WTC11 (cell line): Measurements from ENCODE around the gene VTA1. TPM values are rescaled to one million over a fixed set of nuclear protein-coding genes. Genes with fewer than 3 reads are reported as not detected.

ENCODE experiments used
- ATAC-seq: fragments of 200-7000 bp; cut with Tn5 transposase; 2 replicates; pipeline ENCODE4 v1.10.0; 2021; ENCODE audit warnings: mild to moderate bottlenecking, moderate library complexity
- CTCF ChIA-PET: fragments of 300-600 bp; sonication (Branson Sonifier 250); formaldehyde crosslinking; loops from one replicate; lab custom pipeline; 2021; ENCODE audit warnings: antibody characterized with exemption; lab: Charles Lee
- POLR2A ChIA-PET: fragments of 350-600 bp; sonication (Branson Sonifier 250); formaldehyde crosslinking; loops from one replicate; lab custom pipeline; 2021; ENCODE audit warnings: antibody characterized with exemption; lab: Charles Lee
- DNase-seq: peaks from one replicate; pipeline ENCODE4 v3.0.0; 2021; ENCODE audit warnings: low spot score
- H3K27ac Mint-ChIP-seq: 2 replicates; pipeline ENCODE4 v1.8.0; 2021; ENCODE audit warnings: mixed read lengths
- H3K27me3 Mint-ChIP-seq: 2 replicates; pipeline ENCODE4 v1.8.0; 2021; ENCODE audit warnings: low read depth, mild to moderate bottlenecking, moderate library complexity, mixed read lengths
- H3K36me3 Mint-ChIP-seq: 2 replicates; pipeline ENCODE4 v1.8.0; 2021; ENCODE audit warnings: mixed read lengths
- H3K4me1 Mint-ChIP-seq: 2 replicates; pipeline ENCODE4 v1.8.0; 2022; ENCODE audit warnings: mixed read lengths
- H3K4me3 Mint-ChIP-seq: 2 replicates; pipeline ENCODE4 v1.8.0; 2021; ENCODE audit warnings: mild to moderate bottlenecking, moderate library complexity, mixed read lengths
- H3K9me3 Mint-ChIP-seq: 2 replicates; pipeline ENCODE4 v1.8.0; 2021; ENCODE audit warnings: mixed read lengths
- AFF4 ChIP-seq: sonication (generic); formaldehyde crosslinking; IDR thresholded peaks from 2 replicates; pipeline ENCODE4 v1.8.1; 2023; ENCODE audit warnings: mild to moderate bottlenecking, missing genetic modification reagents, borderline replicate concordance
- ATF3 ChIP-seq: sonication (generic); formaldehyde crosslinking; conservative IDR thresholded peaks from 2 replicates; pipeline ENCODE4 v1.8.1; 2022; ENCODE audit warnings: mild to moderate bottlenecking, missing genetic modification reagents
- CDX4 ChIP-seq: fragments of 250-450 bp; sonication (Bioruptor Pico); IDR thresholded peaks from 2 replicates; pipeline ENCODE4 v1.9.0; 2021; ENCODE audit warnings: moderate library complexity, mild to moderate bottlenecking, inconsistent platforms, borderline replicate concordance
- CREM ChIP-seq: sonication (generic); formaldehyde crosslinking; IDR thresholded peaks from 2 replicates; pipeline ENCODE4 v1.8.1; 2022; ENCODE audit warnings: mild to moderate bottlenecking, missing genetic modification reagents, moderate library complexity
- E2F5 ChIP-seq: sonication (generic); formaldehyde crosslinking; IDR thresholded peaks from 2 replicates; pipeline ENCODE4 v1.8.1; 2022; ENCODE audit warnings: mild to moderate bottlenecking, moderate library complexity, missing genetic modification reagents
- ESRRA ChIP-seq: sonication (generic); formaldehyde crosslinking; IDR thresholded peaks from 2 replicates; pipeline ENCODE4 v1.8.1; 2022; ENCODE audit warnings: mild to moderate bottlenecking, missing genetic modification reagents, borderline replicate concordance
- GABPB1 ChIP-seq: sonication (generic); formaldehyde crosslinking; IDR thresholded peaks from 2 replicates; pipeline ENCODE4 v1.8.1; 2023; ENCODE audit warnings: mild to moderate bottlenecking, missing genetic modification reagents
- IRF1 ChIP-seq: sonication (generic); formaldehyde crosslinking; IDR thresholded peaks from 2 replicates; pipeline ENCODE4 v1.8.0; 2023; ENCODE audit warnings: missing genetic modification reagents
- KAT7 ChIP-seq: sonication (generic); formaldehyde crosslinking; IDR thresholded peaks from 2 replicates; pipeline ENCODE4 v1.8.1; 2023; ENCODE audit warnings: missing genetic modification reagents, mild to moderate bottlenecking, borderline replicate concordance
- PRRX2 ChIP-seq: fragments of 250-450 bp; sonication (Bioruptor Pico); IDR thresholded peaks from 2 replicates; pipeline ENCODE4 v1.8.0; 2021; ENCODE audit warnings: mild to moderate bottlenecking
- SMAD3 ChIP-seq: sonication (generic); formaldehyde crosslinking; IDR thresholded peaks from 2 replicates; pipeline ENCODE4 v1.8.0; 2022; ENCODE audit warnings: missing genetic modification reagents, mild to moderate bottlenecking, borderline replicate concordance
- TCF7 ChIP-seq: sonication (generic); formaldehyde crosslinking; IDR thresholded peaks from 2 replicates; pipeline ENCODE4 v1.8.0; 2022; ENCODE audit warnings: mild to moderate bottlenecking, low read depth, missing genetic modification reagents, moderate library complexity
- USF2 ChIP-seq: sonication (generic); formaldehyde crosslinking; IDR thresholded peaks from 2 replicates; pipeline ENCODE4 v1.8.1; 2023; ENCODE audit warnings: mild to moderate bottlenecking, missing genetic modification reagents, moderate library complexity
- ZNF232 ChIP-seq: sonication (generic); formaldehyde crosslinking; IDR thresholded peaks from 2 replicates; pipeline ENCODE4 v1.8.0; 2022; ENCODE audit warnings: mild to moderate bottlenecking, missing genetic modification reagents
- ZNF281 ChIP-seq: sonication (generic); formaldehyde crosslinking; IDR thresholded peaks from 2 replicates; pipeline ENCODE4 v1.8.0; 2023; ENCODE audit warnings: mild to moderate bottlenecking, missing genetic modification reagents
- ZNF396 ChIP-seq: fragments of 250-450 bp; sonication (Bioruptor Pico); IDR thresholded peaks from 2 replicates; pipeline ENCODE4 v1.8.0; 2021; ENCODE audit warnings: mild to moderate bottlenecking, moderate library complexity, borderline replicate concordance
- ZNF532 ChIP-seq: fragments of 250-450 bp; sonication (Bioruptor Pico); IDR thresholded peaks from 2 replicates; pipeline ENCODE4 v1.9.0; 2021; ENCODE audit warnings: mild to moderate bottlenecking, borderline replicate concordance
- ZNF671 ChIP-seq: fragments of 250-450 bp; sonication (Bioruptor Pico); IDR thresholded peaks from 2 replicates; pipeline ENCODE4 v1.8.0; 2021; ENCODE audit warnings: mild to moderate bottlenecking
- ZSCAN18 ChIP-seq: fragments of 250-450 bp; sonication (Bioruptor Pico); IDR thresholded peaks from 2 replicates; pipeline ENCODE4 v2.1.2; 2022; ENCODE audit warnings: mild to moderate bottlenecking, moderate library complexity
- total RNA-seq: library from RNA; stranded (reverse); gene quantifications from 3 replicates; pipeline ENCODE4 v1.2.3, GENCODE V29; 2021

VTA1 gene
- total RNA-seq, 1 experiment from 2014 or later = 55.4 TPM

- ChIA-PET POLR2A (no interaction called here), CTCF (interaction anchor here (1.0 kb wide), 1 partner anchor 9 kb away, joined by 4 read pairs; no protein-coding TSS in a partner anchor)
- no peak for DNase-seq
- Mint-ChIP-seq H3K4me3 (no peak overlapping the region), H3K27me3 (no peaks in the 10 kb centered on the region), H3K36me3 (peaks cover 12% of the 10 kb centered on the region), H3K27ac (peak overlapping the region; percentile 37; the same call in 1 of the 2 replicates), H3K4me1 (peaks cover 17% of the 10 kb centered on the region), H3K9me3 (no peaks in the 10 kb centered on the region)
- no peak for TF ChIP-seq ZNF532 (CRISPR knock-in tag)
- no peak for TF ChIP-seq GABPB1 (CRISPR knock-in tag)
- no peak for TF ChIP-seq ZNF232 (CRISPR knock-in tag)
- no peak for TF ChIP-seq ZNF281 (CRISPR knock-in tag)
- TF ChIP-seq PRRX2 (CRISPR knock-in tag) = no peak
- TF ChIP-seq ESRRA (CRISPR knock-in tag) = no peak
- TF ChIP-seq AFF4 = no peak
- TF ChIP-seq USF2 (CRISPR knock-in tag) = no peak
- no peak for TF ChIP-seq E2F5
- no peak for TF ChIP-seq IRF1 (CRISPR knock-in tag)
- TF ChIP-seq ATF3 (CRISPR knock-in tag) = no peak
- TF ChIP-seq CDX4 = no peak
- no peak for TF ChIP-seq CREM (CRISPR knock-in tag)
- TF ChIP-seq ZSCAN18 = no peak
- TF ChIP-seq ZNF396 = no peak
- no peak for TF ChIP-seq SMAD3 (CRISPR knock-in tag)
- TF ChIP-seq TCF7 (CRISPR knock-in tag) = no peak
- TF ChIP-seq ZNF671 = no peak
- TF ChIP-seq KAT7 (CRISPR knock-in tag) = no peak
- no peak for ATAC-seq
Observed at GRCh38 chr6:142165227-142165626, 18.2 kb downstream of the VTA1 start.
